Measurements from ENCODE around the gene CAT.

The CAT gene

GRCh38 chr11:34495724-34496377 lies 57.1 kb downstream of the CAT start:
- no peak for DNase-seq (ENCODE audit: low read depth)

- DNase-seq (ENCODE audit: low read depth): no peak
Measured at GRCh38 chr11:34499719-34500500, 61.2 kb downstream of the CAT start.

DNA sequence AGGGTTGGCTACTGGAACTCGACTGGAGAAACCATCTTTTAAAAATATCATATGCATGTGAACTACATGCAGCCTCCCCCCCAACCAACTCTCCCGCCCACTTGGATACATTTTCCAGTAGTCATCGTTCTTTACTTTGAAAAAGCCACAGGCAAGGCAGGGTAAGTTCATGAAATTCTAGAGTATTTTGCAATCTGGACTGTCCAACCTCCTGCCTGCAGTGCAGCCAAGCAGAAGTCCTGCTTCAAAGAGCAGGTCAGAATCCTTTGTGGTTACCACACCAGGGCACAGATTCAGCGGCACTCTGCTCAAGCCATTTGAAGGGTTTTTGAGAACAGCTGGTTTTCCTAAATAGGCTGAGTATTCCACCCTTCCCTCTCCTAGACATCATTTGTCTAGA lies 62.8 kb downstream of the CAT start:
- DNase-seq (ENCODE audit: low read depth): peak; percentile 67

- DNase-seq (ENCODE audit: low read depth): no peak
Measured at GRCh38 chr11:34501949-34502348, 63.2 kb downstream of the CAT start.

DNA sequence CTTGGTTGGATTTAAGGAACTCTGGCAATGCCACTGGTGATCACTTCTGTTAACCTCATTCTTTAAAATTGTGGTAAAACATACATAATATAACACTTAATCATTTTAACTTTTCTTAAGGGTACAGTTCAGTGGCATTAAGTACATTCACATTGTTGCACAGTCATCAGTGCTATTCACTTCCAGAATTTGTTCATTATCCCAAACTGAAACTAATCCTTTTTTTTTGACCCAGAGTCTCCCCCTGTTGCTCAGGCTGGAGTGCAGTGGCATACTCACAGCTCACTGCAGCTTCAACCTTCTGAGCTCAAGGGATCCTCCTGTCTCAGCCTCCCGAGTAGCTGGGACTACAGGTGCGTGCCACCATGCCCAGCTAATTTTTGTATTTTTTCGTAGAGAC lies 64.2 kb downstream of the CAT start:
- DNase-seq (ENCODE audit: low read depth): no peak

DNA sequence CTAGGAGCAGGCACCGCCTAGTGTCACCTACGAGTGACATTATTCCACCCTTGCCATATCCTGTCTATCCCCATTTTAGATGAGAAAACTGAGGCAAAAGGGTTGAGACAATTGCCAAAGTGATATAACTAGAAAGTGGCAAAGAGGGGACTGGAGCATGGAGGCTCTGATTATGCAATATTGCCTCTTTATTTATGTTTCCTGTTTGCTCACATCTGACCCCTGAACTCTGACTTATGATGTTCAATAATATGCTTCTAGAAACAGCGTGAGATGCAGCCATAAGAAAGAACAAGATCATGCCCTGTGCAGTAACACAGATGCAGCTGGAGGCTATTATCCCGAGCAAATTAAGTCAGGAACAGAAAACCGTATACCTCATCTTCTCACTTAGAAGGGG lies 67.1 kb downstream of the CAT start:
- DNase-seq (ENCODE audit: low read depth): no peak

- no peak for DNase-seq (ENCODE audit: low read depth)
Measured at GRCh38 chr11:34507156-34507555, 68.4 kb downstream of the CAT start.

GRCh38 chr11:34507610-34508009 lies 68.9 kb downstream of the CAT start:
- DNase-seq (ENCODE audit: low read depth): no peak

DNA sequence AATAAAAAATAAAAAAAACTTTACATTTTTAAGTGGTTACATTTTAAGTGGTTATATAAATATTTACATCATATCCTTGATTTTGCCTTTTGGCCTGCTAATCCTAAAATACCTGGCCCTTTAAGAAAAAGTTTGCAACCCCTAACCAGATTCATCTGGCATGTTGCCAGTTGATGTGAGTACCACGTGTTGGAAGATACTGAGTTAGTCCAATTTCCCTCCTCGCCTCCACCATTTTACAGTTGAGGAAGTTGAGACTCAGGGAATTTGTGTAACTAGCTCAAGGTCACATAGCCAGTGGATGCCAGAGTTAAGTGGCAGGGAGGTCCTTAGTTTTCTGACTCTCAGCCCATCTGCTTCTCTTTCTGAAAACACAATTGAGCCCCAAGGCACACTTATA lies 69.8 kb downstream of the CAT start:
- no peak for DNase-seq (ENCODE audit: low read depth)

- DNase-seq (ENCODE audit: low read depth): no peak
Measured at GRCh38 chr11:34509336-34509876, 70.7 kb downstream of the CAT start.

- no peak for DNase-seq (ENCODE audit: low read depth)
Measured at GRCh38 chr11:34510218-34510617, 71.5 kb downstream of the CAT start.

GRCh38 chr11:34510673-34511072 lies 71.9 kb downstream of the CAT start:
- DNase-seq (ENCODE audit: low read depth): no peak

DNA sequence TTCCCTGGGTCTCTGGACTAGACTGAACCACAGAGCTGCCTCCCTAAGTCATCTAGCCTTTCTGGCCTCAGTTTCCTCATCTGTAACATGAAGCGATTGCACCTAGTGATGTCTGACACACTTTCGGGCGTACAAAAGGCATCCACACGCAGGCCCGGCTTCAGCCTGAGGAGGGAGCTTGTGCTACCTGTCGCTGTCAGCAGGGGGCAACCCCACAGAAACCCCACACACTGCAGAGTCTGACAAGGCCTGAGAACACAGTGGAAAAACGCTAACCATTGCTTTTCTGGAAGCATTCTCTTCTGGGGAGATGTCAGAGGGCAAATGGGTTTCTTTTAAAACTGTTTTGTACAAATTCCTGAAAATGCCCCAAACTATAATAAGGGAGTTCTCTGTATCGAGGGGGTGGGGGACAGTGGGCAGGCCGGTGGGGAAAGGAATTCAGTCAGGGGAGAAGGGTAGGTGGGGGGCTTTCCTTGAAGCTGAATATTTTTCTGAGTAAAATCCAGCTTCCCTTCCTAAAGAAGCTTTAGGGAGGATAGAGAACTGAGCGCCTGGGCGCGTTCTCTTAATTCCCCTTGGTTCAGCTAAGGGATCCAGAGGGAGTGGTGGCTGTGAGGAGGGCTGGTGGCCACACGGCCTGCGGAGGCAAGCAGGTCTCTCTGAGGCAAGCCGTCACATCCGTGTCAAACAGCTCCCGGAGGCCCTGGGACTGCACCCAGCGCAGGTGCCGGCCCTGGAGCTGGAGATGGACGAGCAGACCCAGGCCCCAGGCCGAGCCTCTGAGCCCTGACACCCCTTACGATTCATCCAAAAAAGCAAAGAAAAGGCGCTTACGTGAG lies 74.3 kb downstream of the CAT start:
- DNase-seq (ENCODE audit: low read depth): no peak

DNA sequence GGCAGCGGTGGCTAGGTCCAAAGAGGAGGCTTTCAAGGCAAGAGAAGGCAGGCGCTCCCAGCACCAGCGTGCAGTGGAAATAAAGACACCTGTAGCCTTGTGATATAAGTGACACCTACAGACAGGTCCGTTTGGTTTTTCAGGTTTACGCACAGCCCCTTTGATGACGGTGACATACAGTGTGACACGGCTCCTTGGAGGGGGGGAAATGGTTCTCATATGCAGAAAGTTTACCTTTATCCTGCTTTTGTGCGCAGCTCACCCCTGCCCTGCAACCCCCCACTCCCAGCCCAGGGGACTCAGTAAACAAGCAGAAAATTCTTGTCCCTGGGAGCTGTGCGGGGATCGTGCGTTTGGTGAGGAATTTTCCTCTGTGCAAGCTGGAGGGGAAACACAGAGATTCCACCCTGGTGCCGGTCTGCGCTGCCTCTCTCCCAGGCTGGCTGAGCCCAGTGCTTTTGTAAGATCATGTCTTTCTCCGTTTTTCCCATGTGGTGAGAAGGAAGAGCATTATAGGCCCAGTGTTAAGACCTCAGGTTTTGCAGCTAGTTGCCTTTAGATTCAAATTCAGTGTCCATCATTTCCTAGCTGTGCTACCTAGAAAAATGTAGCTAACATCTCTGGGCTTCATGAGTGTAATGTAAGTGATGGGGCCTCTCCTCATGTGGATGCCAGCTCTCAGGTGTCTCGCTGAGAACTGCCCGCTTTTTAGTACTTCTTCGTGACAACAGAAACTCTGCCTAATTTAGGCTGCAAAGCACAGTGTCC lies 75.1 kb downstream of the CAT start, which contains the start of gene ELF5:
Gene ELF5 (minus strand): TSS at position 113 of the 768 bp plus-strand sequence. CDS start 8,045 bp downstream, outside the sequence.
- no peak for DNase-seq (ENCODE audit: low read depth)

GRCh38 chr11:34514597-34514996 lies 75.9 kb downstream of the CAT start:
- DNase-seq (ENCODE audit: low read depth): no peak

GRCh38 chr11:34516247-34517040 lies 77.7 kb downstream of the CAT start:
- no peak for DNase-seq (ENCODE audit: low read depth)

- no peak for DNase-seq (ENCODE audit: low read depth)
Measured at GRCh38 chr11:34519595-34520235, 81.0 kb downstream of the CAT start.

DNA sequence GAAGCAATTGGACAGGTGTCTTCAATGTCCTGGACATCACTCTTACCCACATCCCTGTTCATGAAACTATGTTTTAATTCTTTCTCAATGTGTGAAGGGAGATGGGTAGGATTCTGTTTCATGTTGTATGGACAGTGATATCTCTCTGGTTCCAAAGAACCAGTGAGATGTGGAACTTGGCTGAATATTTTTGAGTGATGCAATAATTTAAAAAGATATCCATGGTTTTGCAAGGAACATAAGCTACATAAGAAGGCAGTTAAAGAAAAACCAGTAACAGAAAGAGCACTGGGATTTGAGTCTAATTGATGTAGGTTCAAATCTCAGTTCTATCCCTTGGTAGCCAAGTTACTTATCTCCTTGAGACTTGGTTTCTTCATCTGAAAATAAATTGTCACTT lies 82.5 kb downstream of the CAT start:
- no peak for DNase-seq (ENCODE audit: low read depth)

Data from GM04504 (cell line).